HL-60 (cell line): ENCODE measurements around the gene EEF1B2.
"Not testable (repeated sequence)": the region's sequence is repeated elsewhere in the genome, so short reads cannot be mapped to it uniquely, and the experiment has no call there.

ENCODE experiments used
- DNase-seq, 2 experiments: peaks; one replicate each; pipeline ENCODE4 v3.0.0-alpha.2; 2010 to 2020; ENCODE audit warnings: low read depth in 1 of 2, low spot score in 1 of 2
- H3K27ac ChIP-seq: fragments of 250-450 bp; sonication (Bioruptor Pico); replicated peaks from 2 replicates; pipeline ENCODE4 v1.5.1; 2020; ENCODE audit warnings: mild to moderate bottlenecking, moderate library complexity
- H3K27me3 ChIP-seq: fragments of 250-450 bp; sonication (Bioruptor Pico); 2 replicates; pipeline ENCODE4 v1.5.1; 2021; ENCODE audit warnings: mild to moderate bottlenecking, moderate library complexity; ENCODE audit not compliant: insufficient read depth, poor library complexity, severe bottlenecking
- H3K4me3 ChIP-seq: replicated peaks from 2 replicates; pipeline ENCODE4 v1.5.1; 2011; ENCODE audit warnings: mild to moderate bottlenecking, control low read depth, low read length; ENCODE audit not compliant: insufficient read depth
- CTCF ChIP-seq: IDR thresholded peaks from one replicate; pipeline ENCODE4 v1.5.1; 2011; ENCODE audit warnings: low read length, control low read depth, inconsistent platforms; ENCODE audit not compliant: insufficient read depth
- GABPA ChIP-seq: IDR thresholded peaks from 2 replicates; pipeline ENCODE4 v1.6.1; 2012; ENCODE audit warnings: low read depth
- POLR2AphosphoS5 ChIP-seq: IDR thresholded peaks from 2 replicates; pipeline ENCODE4 v1.6.1; 2012; ENCODE audit warnings: low read depth
- REST ChIP-seq: IDR thresholded peaks from 2 replicates; pipeline ENCODE4 v1.6.1; 2012; ENCODE audit warnings: low read depth; ENCODE audit not compliant: insufficient replicate concordance
- SPI1 ChIP-seq: IDR thresholded peaks from 2 replicates; pipeline ENCODE4 v1.6.1; 2012; ENCODE audit warnings: low read depth, mild to moderate bottlenecking, borderline replicate concordance

The EEF1B2 gene

GRCh38 chr2:206154197-206154596 lies 5.5 kb upstream of the EEF1B2 start:
- no peak overlapping the region for H3K4me3 ChIP-seq
- TF ChIP-seq POLR2AphosphoS5 (no peak), SPI1 (no peak), REST (no peak), CTCF (no peak), GABPA (no peak)
- H3K27me3 ChIP-seq, result no peaks in the 10 kb centered on the region
- peak in 1 of 2 experiments; percentile 64 for DNase-seq
- no peak overlapping the region for H3K27ac ChIP-seq

- H3K4me3 ChIP-seq, H3K27me3 ChIP-seq, DNase-seq, H3K27ac ChIP-seq: not testable (repeated sequence)
Observed at GRCh38 chr2:206157014-206157413, 2.7 kb upstream of the EEF1B2 start.

GRCh38 chr2:206158563-206159345 lies 941 bp upstream of the EEF1B2 start:
- TF ChIP-seq POLR2AphosphoS5 (no peak), REST (no peak), SPI1 (no peak), CTCF (no peak), GABPA (no peak)
- DNase-seq, result peak in 1 of 2 experiments; percentile 11
- Histone ChIP-seq H3K27me3 (no peaks in the 10 kb centered on the region), H3K27ac (peak overlapping the region; percentile 93), H3K4me3 (peak overlapping the region; percentile 74)

- peak overlapping the region; percentile 93 for H3K27ac ChIP-seq
- no peak for TF ChIP-seq CTCF
- TF ChIP-seq POLR2AphosphoS5, result no peak
- TF ChIP-seq GABPA, result no peak
- TF ChIP-seq REST, result no peak
- TF ChIP-seq SPI1, result no peak
- no peaks in the 10 kb centered on the region for H3K27me3 ChIP-seq
- DNase-seq, result peak in 1 of 2 experiments; percentile 60
- H3K4me3 ChIP-seq, result peak overlapping the region; percentile 74
Observed at GRCh38 chr2:206160125-206160806, 571 bp downstream of the EEF1B2 start.
